Activated CD4-positive, alpha-beta T cell treated with anti-CD3 and anti-CD28 coated beads, Interleukin-2, amount 50 U/mL, for 16 hours (primary cell): ENCODE results near the gene FCSK.
"Not testable (repeated sequence)": the region's sequence is repeated elsewhere in the genome, so short reads cannot be mapped to it uniquely, and the experiment has no call there.

Source experiments
- DNase-seq: peaks from one replicate; pipeline ENCODE4 v3.0.0-alpha.2; 2020

FCSK gene

GRCh38 chr16:70432723-70433457, 21.5 kb upstream of the FCSK start:
- no peak for DNase-seq

- no peak for DNase-seq
These were observed 20.8 kb upstream of the FCSK start for GRCh38 chr16:70433458-70434103.

DNA sequence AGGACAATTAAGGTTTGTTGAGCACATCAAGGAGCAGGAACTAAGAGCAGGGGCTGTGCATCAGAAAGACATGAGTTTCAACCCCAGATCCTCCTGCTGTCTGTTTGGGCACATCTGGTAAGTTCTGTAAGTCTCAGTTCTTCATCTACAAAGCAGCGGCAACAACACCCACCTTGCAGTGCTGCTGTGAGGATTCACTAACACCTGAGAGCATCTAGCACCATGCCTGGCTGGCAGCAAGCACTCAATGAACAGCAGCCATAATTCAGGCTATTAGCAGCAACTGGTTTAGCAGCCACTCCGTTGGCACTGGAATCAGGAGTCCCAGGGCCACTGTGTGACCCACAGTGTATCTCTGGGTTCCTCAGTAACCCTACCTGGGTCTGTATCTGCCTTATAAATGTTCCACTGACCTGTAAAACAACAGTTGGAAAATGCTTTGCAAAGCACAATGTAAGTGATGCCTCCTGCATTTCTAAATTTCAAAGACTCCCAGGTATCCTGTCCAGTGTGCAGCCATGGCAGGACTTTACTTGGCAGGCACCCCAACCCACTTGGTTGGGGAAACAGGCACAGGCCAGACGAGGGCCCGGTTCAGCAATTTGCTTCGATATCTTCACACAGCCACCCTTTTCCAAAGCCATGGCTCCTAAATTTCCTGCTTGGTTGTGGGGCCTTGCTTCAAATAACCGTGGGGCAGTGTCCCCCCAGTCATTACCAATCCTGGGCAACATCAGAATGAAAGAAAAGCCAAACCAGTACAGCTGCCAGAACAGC, 19.7 kb upstream of the FCSK start:
- DNase-seq, result no peak

DNA sequence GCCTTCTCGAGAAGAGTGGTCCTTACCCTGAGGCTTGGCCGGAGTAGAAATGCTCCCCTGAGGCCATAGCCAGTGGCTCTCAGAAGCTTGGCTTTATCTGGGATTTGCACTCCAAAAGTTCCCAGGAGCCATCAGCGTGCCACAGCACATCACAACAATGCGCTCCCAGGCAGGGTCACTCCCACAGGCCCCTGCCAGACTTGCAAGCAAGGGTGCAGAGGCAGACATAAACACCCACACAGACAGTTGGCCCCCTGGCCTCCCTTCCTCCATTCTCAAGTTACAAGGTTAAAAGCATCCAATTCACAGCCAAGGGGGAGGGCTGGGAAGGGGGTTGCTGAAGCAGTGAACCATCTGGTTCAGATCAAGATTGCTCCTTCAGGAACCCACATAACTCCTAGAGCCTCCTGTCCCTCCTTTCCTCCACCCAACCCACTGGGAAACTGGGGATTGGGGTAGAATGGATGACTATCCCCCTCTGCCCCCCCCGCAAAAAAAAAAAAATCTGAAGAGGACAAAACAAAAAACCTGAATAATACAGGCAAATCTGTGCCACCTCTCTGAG, 17.3 kb upstream of the FCSK start:
- no peak for DNase-seq

DNA sequence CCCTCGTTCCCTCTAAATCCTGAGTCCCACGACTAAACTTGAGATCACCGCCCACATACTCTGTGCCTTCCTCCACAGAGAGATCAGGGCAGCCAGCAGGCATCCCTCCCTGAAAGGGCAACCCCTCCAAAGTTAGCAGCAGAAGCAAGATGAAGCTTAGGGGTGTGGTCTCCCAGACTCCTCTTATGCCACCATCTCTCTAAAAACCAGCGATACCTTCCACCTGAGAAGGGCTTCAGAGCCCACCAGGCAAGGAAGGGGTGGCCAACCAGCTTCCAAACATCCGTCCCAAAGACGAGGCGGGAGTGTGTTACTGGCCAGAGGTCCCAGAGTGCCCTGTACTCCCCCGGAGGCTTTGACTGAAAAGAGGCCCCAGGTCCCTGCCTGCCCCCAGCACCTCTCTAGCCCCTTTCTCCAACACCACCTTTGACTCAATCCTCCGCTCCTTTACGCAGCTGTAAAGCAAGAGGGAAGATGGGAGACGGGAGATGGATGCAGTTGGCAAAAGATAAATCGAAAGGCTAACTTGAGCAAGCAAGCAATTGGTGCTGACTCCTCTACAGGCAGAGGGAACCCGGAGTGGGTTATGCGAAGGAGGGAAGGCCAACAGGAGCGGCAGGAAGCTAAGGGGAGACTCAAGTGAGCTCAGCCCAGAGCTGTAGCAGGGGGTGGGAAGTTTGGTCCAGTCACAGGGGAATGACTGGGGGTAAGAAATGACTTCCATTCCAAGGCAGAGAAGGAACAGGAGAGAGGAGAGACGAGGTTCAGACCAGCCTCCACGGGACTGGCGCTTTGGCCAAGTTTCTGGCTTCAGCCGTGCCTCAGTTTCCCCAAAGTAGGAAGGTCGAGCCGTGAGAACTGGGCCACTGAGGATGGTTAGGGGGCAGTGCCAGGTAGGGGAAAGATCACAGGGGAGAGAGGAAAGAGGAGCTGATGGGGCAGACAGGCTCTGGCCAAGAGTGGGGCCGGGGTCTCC, 16.5 kb upstream of the FCSK start:
- DNase-seq, result peak; percentile 11

DNA sequence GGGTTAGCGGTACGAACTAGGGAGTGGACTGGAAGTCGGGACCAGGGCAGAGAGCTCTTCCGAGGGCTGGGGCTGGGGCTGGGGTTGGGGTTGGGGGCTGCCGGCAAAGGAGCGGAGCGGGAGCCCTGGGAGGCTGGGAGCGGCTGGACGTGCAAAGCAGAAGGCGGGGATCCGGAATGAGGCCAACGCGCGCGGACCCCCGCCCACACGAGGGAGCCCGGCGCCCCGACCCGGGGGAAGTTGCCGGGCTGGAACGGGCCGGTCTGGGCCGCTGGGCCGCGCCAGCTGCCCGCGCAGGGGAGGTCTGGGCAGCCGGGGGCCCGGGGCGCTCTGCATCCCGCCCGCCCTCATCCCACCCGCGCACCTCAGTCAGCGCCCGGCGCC, 15.8 kb upstream of the FCSK start:
- no peak for DNase-seq

DNA sequence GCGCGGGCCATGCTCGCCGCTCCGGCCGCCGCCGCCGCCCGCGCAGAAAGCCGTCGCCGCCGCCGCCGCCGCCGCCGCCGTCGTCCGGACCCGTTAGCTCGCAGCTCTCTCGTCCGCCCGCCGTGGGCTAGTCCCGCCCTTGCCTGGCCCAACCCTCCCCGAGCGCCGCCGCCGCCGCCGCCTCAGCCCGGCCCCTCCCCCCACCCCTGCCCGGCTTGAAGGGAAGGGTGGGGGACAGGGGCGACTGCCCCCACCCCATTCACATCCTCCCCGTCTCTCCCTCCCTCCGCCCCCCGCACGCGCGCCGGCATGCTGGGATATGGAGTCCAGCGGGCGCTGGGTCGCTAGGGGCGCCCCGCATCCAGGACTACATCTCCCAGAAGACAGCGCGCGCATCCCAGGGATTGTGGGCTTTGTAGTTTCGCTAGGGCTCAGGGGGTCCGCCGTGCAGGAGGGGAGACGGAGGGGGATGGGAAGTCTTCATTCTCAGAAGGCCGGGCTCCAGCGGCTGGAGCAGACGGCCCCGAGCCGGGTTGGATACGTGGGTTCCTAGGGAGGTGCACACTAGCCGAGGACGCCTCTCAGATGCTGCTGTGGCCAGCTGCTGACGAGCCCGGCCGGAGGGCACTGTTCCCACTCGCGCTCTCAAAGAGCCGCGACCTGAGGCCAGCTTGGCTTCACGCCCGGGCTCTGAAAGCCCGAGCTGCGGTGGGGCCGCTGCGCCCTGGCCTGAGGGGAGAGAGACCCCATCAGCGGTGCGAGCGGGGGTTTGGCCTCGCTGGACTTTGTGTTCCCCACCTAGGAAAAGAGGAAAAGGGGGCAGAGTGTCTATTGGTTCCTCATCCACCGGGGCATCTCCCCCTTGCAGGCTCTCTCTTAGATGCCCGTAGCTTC, 15.2 kb upstream of the FCSK start, which contains the start of gene ST3GAL2:
TSS of gene ST3GAL2 (minus strand) at position 132 of the 894 bp plus-strand sequence. CDS start 40,570 bp downstream, outside the sequence.
- DNase-seq, result peak; percentile 95

- no peak for DNase-seq
These were observed 14.2 kb upstream of the FCSK start for GRCh38 chr16:70440009-70440692.

DNA sequence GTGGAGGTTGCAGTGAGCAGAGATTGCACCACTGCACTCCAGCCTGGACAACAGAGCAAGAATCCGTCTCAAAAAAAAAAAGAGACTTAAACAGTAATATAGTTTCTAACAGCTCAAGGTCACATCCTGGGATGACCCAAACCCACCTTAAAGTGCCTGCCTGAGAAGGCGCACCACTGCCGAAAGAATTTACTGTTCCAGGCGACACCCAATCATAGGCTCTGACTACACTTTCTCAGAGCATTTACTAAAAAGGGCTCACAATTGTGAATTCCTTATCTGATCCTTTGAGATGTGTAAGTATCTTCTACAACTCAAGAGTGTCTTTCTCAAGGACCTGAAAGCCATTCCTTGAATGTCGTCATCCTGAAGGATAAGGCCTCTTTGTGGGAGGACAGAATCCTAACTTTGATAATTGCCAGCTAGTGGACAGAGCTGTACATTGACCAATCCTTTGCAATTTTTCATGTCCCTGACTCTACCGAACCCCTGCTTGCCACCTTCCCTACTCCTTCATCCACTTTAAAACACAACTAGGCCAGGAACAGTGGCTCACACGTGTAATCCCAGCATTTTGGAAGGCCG, 12.9 kb upstream of the FCSK start:
- DNase-seq, result no peak

GRCh38 chr16:70442344-70442743, 12.1 kb upstream of the FCSK start:
- DNase-seq, result no peak

DNA sequence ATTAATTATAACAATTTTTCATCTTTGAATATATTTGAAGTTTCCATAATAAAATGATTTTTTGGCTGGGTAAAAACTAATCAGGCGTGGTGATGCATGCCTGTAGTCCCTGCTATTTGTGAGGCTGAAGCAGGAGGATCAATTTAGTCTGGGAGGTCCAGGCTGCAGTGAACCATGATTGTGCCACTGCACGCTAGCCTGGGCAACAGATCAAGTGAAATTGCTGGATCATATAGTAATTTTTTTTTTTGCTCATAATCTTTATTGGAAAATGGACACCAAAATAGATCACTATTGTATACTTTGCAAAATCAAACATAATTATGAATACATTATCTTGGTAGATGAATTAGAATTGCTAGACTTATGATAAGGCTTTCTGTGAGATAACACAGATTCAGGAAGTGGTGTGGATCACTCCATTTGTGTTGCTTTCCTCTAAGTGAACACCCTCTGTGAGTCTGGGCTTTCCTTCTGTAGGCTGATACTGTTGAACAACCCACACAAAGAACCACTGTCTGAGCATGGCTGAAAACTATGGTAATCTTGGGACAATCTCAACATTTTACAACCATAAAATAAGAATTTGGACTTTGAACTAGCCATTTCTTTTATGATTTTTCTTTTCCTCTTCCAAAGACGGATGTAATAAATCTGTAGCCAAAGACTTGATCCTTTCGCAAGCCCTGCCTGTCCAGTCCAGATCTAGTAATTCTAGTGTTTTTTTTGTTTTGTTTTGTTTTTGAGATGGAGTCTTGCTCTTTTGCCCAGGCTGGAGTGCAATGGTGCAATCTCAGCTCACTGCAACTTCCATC, 9.9 kb upstream of the FCSK start:
- DNase-seq, result no peak

- no peak for DNase-seq
These were observed 6.3 kb upstream of the FCSK start for GRCh38 chr16:70448075-70448474.

- not testable (repeated sequence) for DNase-seq
These were observed 4.0 kb upstream of the FCSK start for GRCh38 chr16:70450142-70451003.

DNA sequence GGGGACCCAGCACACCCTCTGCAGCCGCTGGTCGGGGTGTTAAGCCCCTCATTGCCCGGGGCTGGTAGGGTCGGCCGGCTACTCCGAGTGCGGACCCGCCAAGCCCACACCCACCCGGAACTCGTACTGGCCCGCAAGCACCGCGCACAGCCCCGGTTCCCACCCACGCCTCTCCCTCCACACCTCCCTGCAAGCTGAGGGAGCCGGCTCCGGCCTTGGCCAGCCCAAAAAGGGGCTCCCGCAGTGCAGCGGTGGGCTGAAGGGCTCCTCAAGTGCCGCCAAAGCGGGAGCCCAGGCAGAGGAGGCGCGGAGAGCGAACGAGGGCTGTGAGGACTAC, 3.4 kb upstream of the FCSK start:
- DNase-seq, result not testable (repeated sequence)

- DNase-seq, result no peak
These were observed 1.1 kb upstream of the FCSK start for GRCh38 chr16:70453117-70453891.

GRCh38 chr16:70453892-70454221, 538 bp upstream of the FCSK start:
- no peak for DNase-seq

- DNase-seq, result no peak
These were observed 1.5 kb downstream of the FCSK start for GRCh38 chr16:70455910-70456309.
